ENCODE data around the gene ECI1. TPM values are rescaled to one million over a fixed set of nuclear protein-coding genes. Genes with fewer than 3 reads are reported as not detected.

Gene ECI1
- total RNA-seq, 1 experiment from 2014 or later = 95.4 TPM

DNA sequence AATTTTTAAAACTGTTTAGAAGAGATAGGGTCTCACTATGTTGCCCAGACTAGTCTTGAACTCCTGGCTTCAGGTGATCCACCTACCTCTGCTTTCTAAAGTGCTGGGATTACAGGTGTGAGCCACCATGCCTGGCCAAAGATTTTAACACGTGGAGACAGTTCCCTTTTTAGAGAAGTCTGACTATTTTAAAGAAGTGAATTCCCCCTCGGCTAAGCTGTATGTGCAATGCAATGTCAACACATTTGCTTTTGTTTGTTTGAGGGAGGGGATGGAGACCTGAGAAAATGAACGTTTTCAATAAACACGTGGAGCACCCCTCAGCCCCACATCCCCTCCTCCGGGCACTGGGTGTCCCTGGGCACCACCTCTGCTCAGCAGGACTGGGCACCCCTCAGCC lies 30.9 kb upstream of the ECI1 start:
- Histone ChIP-seq H2BK20ac (ENCODE audit: low read depth, low read length, poor library complexity, severe bottlenecking) (no peak overlapping the region), H3K4me1 (ENCODE audit: insufficient read depth, low read length) (no peaks in the 10 kb centered on the region), H3K4ac (ENCODE audit: low read depth, low read length) (no peak overlapping the region), H3K27me3 (ENCODE audit: insufficient read depth, low read length) (no peaks in the 10 kb centered on the region), H4K5ac (ENCODE audit: insufficient read length, low read depth, low read length) (no peak overlapping the region), H3K9me3 (ENCODE audit: control insufficient read depth, low read depth, low read length) (no peaks in the 10 kb centered on the region), H2BK5ac (ENCODE audit: insufficient read length, low read length) (no peak overlapping the region), H3K79me2 (ENCODE audit: insufficient read depth, low read length) (no peaks in the 10 kb centered on the region), H4K20me1 (ENCODE audit: control insufficient read depth, insufficient read depth, insufficient read length) (no peaks in the 10 kb centered on the region), H3K23ac (ENCODE audit: insufficient read length, low read depth, low read length) (no peak overlapping the region), H2AFZ (ENCODE audit: low read length) (no peak overlapping the region), H3K27ac (ENCODE audit: insufficient read length, low read depth, low read length) (no peak overlapping the region), H3K56ac (ENCODE audit: insufficient read length, low read depth, low read length) (no peak overlapping the region), H3K79me1 (ENCODE audit: insufficient read depth, low read depth, low read length, poor library complexity, severe bottlenecking) (no peaks in the 10 kb centered on the region), H3K18ac (ENCODE audit: insufficient read length, low read depth, low read length) (no peak overlapping the region), H3T11ph (ENCODE audit: low read length) (no peak overlapping the region), H2BK120ac (ENCODE audit: low read depth, low read length, poor library complexity, severe bottlenecking) (no peak overlapping the region), H2BK15ac (ENCODE audit: low read depth, low read length) (no peak overlapping the region), H3K9ac (ENCODE audit: extremely low read depth, insufficient read length, low read length) (no peak overlapping the region), H4K8ac (replicated peaks; ENCODE audit: insufficient read length, low read depth, low read length) (no peak overlapping the region), H2AK5ac (ENCODE audit: insufficient read length, low read length) (no peak overlapping the region), H3K4me2 (ENCODE audit: insufficient read depth, insufficient read length, low read length) (no peak overlapping the region), H3K23me2 (ENCODE audit: insufficient read length, low read depth, low read length, poor library complexity, severe bottlenecking) (no peaks in the 10 kb centered on the region), H3K14ac (ENCODE audit: insufficient read depth, low read length) (no peak overlapping the region), H4K91ac (ENCODE audit: insufficient read length, low read depth, low read length) (no peak overlapping the region), H2BK12ac (ENCODE audit: insufficient read length, low read depth, low read length) (no peak overlapping the region)
- no peaks in the 10 kb centered on the region for H3K9me3 Mint-ChIP-seq
- H3K27me3 Mint-ChIP-seq (ENCODE audit: low read depth) = peaks cover 4% of the 10 kb centered on the region; the same call in 1 of the 2 replicates
- H3K27ac Mint-ChIP-seq = no peak overlapping the region
- WGBS (ENCODE audit: extremely low coverage, insufficient read length, low lambda C conversion rate) = no CpG with 5 or more reads among the region's 5 CpGs
- no peaks in the 10 kb centered on the region; a peak in 1 of 7 replicates for H3K36me3 Mint-ChIP-seq (ENCODE audit: insufficient read depth in 1 of 3, low read depth in 3 of 3)
- H3K4me3 Mint-ChIP-seq = no peak overlapping the region
- no peak for DNase-seq
- peaks cover 0 to 6% of the 10 kb centered on the region in 2 experiments; a peak in 1 of 4 replicates for H3K4me1 Mint-ChIP-seq
- TF ChIP-seq, protein P1, sequence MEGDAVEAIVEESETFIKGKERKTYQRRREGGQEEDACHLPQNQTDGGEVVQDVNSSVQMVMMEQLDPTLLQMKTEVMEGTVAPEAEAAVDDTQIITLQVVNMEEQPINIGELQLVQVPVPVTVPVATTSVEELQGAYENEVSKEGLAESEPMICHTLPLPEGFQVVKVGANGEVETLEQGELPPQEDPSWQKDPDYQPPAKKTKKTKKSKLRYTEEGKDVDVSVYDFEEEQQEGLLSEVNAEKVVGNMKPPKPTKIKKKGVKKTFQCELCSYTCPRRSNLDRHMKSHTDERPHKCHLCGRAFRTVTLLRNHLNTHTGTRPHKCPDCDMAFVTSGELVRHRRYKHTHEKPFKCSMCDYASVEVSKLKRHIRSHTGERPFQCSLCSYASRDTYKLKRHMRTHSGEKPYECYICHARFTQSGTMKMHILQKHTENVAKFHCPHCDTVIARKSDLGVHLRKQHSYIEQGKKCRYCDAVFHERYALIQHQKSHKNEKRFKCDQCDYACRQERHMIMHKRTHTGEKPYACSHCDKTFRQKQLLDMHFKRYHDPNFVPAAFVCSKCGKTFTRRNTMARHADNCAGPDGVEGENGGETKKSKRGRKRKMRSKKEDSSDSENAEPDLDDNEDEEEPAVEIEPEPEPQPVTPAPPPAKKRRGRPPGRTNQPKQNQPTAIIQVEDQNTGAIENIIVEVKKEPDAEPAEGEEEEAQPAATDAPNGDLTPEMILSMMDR (conservative IDR thresholded peaks at IDR 0.05) = no peak
